ENCODE measurements around the gene PTPN12.

DNA sequence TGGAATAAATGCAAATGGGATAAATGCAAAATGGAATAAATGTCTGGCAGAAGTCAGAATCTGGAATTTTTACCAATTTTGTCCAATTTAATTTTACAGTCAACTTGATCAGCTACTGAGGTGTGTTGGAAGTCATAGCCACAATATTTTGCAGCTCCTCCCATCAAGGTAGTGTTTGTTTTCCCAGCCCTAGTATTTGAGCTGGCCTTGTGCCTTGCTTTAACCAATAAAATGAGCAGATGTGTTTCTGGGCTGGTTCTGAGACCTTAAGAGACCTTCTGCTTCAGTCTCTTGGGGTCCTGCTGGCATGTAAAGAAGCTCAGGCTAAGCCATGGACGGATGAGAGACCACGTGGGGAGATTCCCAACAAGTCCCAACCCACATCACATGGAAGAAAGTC is 116.5 kb downstream of the PTPN12 start:
- TF ChIP-seq EZH2 (IDR thresholded peaks at IDR 0.05; ENCODE audit: insufficient read depth, poor library complexity, severe bottlenecking) = no peak
- no peak for TF ChIP-seq EZH2phosphoT487 (IDR thresholded peaks at IDR 0.05; ENCODE audit: insufficient read depth, low read depth)

All from GM23248 (cell line).